GM19438 (cell line): ENCODE measurements around the gene SLC6A3.
"Not testable (repeated sequence)": the region's sequence is repeated elsewhere in the genome, so short reads cannot be mapped to it uniquely, and the experiment has no call there.

ENCODE experiments used
- ATAC-seq: cut with Tn5 transposase; IDR thresholded peaks from one replicate; pipeline ENCODE4 v1.9.1; 2021; ENCODE audit warnings: low read depth; ENCODE audit not compliant: unreplicated experiment

SLC6A3 gene

GRCh38 chr5:1423901-1424603 lies 21.2 kb downstream of the SLC6A3 start:
- no peak for ATAC-seq

- not testable (repeated sequence) for ATAC-seq
Measured at GRCh38 chr5:1422522-1422921, 22.7 kb downstream of the SLC6A3 start.

GRCh38 chr5:1421521-1422341 lies 23.5 kb downstream of the SLC6A3 start:
- ATAC-seq, result no peak

GRCh38 chr5:1420211-1421195 lies 24.7 kb downstream of the SLC6A3 start:
- no peak for ATAC-seq

- ATAC-seq, result no peak
Measured at GRCh38 chr5:1419476-1420210, 25.6 kb downstream of the SLC6A3 start.

- no peak for ATAC-seq
Measured at GRCh38 chr5:1418921-1419280, 26.3 kb downstream of the SLC6A3 start.

GRCh38 chr5:1418238-1418920 lies 26.9 kb downstream of the SLC6A3 start:
- no peak for ATAC-seq

GRCh38 chr5:1417586-1418225 lies 27.5 kb downstream of the SLC6A3 start:
- no peak for ATAC-seq

- no peak for ATAC-seq
Measured at GRCh38 chr5:1416856-1417469, 28.3 kb downstream of the SLC6A3 start.

GRCh38 chr5:1415626-1416360 lies 29.4 kb downstream of the SLC6A3 start:
- no peak for ATAC-seq

- ATAC-seq, result no peak
Measured at GRCh38 chr5:1415059-1415425, 30.2 kb downstream of the SLC6A3 start.

GRCh38 chr5:1414311-1415058 lies 30.8 kb downstream of the SLC6A3 start:
- ATAC-seq, result no peak

- ATAC-seq, result no peak
Measured at GRCh38 chr5:1413611-1414241, 31.5 kb downstream of the SLC6A3 start.

- no peak for ATAC-seq
Measured at GRCh38 chr5:1413211-1413610, 32.0 kb downstream of the SLC6A3 start.

GRCh38 chr5:1412621-1413020 lies 32.6 kb downstream of the SLC6A3 start:
- ATAC-seq, result no peak

- ATAC-seq, result no peak
Measured at GRCh38 chr5:1412163-1412562, 33.1 kb downstream of the SLC6A3 start.

GRCh38 chr5:1411099-1411498 lies 34.1 kb downstream of the SLC6A3 start:
- ATAC-seq, result no peak
